Endothelial cell of coronary artery (primary cell): Measurements from ENCODE around the gene CBFA2T3. TPM values are rescaled to one million over a fixed set of nuclear protein-coding genes. Genes with fewer than 3 reads are reported as not detected.

ENCODE experiments used
- total RNA-seq: library from RNA; depleted of rRNA; stranded (reverse); fragments of >200 nt; gene quantifications from 2 replicates; pipeline ENCODE4 v1.2.3, GENCODE V29; 2014

The CBFA2T3 gene
- total RNA-seq: not detected in 2 replicates

GRCh38 chr16:88977018-88977811 lies at the start of gene CBFA2T3:
Gene CBFA2T3, minus strand, starts transcription at chr16:88977207. Its CDS starts 400 bp downstream, at chr16:88976807.

DNA sequence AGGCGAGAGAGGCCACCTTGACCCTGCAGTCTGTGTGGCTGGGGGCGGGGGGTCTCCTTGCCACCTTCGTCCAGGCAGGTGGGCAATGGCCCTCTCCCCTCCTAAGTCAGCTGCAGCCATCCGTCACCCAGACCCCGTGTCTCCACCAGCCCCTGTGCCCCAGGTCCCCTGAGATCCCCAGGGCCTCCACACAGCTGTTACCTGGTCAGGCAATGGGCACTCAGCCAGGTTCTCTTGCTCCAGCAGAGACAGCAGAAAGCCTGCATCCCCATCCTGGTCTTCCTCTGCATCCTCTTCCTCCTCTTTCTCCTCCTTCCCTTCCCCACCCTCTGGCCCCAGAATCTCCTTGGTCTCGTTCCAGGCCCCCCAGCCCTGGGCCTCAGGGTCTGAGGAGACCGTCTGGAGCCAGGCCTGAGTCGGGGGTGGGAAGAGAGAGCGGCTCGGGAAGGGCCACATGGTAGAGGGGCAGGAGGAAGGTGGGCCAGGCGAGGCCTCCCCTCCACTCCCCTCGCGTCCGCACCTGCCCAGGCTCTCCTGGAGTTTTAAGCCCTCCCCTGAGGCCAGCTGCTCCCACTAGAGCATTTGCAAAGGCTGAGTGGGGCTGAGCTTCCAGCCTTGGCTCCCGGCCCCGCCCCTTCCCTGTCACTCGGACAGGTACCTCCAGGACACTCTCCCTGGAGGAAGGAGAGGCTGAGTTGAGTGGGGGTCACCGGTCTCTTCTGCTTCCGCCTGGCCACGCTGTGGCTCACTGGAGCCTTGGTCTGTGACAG lies 110.7 kb downstream of the CBFA2T3 start, which contains the start of gene PABPN1L:
Gene PABPN1L, minus strand, starts transcription at position 510 of the 770 bp plus-strand sequence. Its CDS starts 54 bp downstream, at position 456.

GRCh38 chr16:88856828-88857727 lies 119.9 kb downstream of the CBFA2T3 start, which contains the start of the genes GALNS and TRAPPC2L:
Gene GALNS, minus strand, starts transcription at chr16:88856947. Its CDS starts 70 bp downstream, at chr16:88856877.
Gene TRAPPC2L, plus strand, starts transcription at chr16:88857127. Its CDS starts 24 bp downstream, at chr16:88857151.

Other genes starting within 250 kb of the CBFA2T3 start
- 205 and 395 TPM in 2 replicates for gene PIEZO1, start 192.0 kb downstream of the CBFA2T3 start, total RNA-seq
- gene CDT1, start 173.4 kb downstream of the CBFA2T3 start, total RNA-seq: 4.0 and 7.5 TPM in 2 replicates
- gene APRT, start 165.3 kb downstream of the CBFA2T3 start, total RNA-seq: 102 and 118 TPM in 2 replicates
- gene GALNS, start 120.3 kb downstream of the CBFA2T3 start, total RNA-seq: 10.8 and 21.0 TPM in 2 replicates
- 44.1 and 79.7 TPM in 2 replicates for gene TRAPPC2L, start 120.1 kb downstream of the CBFA2T3 start, total RNA-seq
- gene PABPN1L, start 110.5 kb downstream of the CBFA2T3 start, total RNA-seq: not detected in 2 replicates
- gene ACSF3, start 116.6 kb upstream of the CBFA2T3 start, total RNA-seq: 20.2 and 27.3 TPM in 2 replicates
- gene CDH15, start 194.5 kb upstream of the CBFA2T3 start, total RNA-seq: 0.09 and 0.19 TPM in 2 replicates
- 0.18 TPM in 1 of 2 replicates, not detected in the other for gene SLC22A31, start 223.3 kb upstream of the CBFA2T3 start, total RNA-seq
- gene ZNF778, start 240.5 kb upstream of the CBFA2T3 start, total RNA-seq: 10.2 and 11.0 TPM in 2 replicates